ENCODE data around the gene MBTPS1.

DNA sequence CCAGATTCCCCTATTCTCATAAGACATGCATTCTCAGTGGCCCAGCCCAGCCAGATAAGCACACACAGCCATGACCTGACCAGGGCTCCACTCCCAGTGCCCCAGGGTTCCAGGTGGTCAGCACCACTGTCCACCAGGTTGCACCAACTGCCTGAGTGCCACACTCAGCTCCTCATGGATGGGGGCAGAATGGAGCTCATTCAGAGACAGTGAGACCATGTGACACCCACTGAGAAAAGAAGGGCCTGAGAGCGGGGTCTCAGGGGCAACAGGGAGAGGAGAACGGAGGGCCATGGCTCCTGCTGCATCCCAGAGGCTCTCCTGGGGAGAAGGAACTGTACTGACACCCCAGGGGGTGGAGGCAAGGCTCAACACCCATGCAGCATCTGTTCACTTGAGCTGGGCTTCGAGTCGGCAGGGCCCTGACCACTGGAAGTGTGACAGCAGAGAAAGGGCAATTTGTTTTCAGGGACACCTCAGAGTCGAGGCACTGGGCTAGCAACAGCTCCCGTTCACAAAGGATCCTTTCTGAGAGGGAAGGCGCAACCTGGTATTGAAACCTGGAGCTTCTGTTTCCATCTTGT lies 55.4 kb downstream of the MBTPS1 start:
- TF ChIP-seq POLR2AphosphoS5 (IDR thresholded peaks at IDR 0.05), result no peak
- TF ChIP-seq, protein P1, sequence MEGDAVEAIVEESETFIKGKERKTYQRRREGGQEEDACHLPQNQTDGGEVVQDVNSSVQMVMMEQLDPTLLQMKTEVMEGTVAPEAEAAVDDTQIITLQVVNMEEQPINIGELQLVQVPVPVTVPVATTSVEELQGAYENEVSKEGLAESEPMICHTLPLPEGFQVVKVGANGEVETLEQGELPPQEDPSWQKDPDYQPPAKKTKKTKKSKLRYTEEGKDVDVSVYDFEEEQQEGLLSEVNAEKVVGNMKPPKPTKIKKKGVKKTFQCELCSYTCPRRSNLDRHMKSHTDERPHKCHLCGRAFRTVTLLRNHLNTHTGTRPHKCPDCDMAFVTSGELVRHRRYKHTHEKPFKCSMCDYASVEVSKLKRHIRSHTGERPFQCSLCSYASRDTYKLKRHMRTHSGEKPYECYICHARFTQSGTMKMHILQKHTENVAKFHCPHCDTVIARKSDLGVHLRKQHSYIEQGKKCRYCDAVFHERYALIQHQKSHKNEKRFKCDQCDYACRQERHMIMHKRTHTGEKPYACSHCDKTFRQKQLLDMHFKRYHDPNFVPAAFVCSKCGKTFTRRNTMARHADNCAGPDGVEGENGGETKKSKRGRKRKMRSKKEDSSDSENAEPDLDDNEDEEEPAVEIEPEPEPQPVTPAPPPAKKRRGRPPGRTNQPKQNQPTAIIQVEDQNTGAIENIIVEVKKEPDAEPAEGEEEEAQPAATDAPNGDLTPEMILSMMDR (IDR thresholded peaks at IDR 0.05; ENCODE audit: poor library complexity, severe bottlenecking), result no peak
- no peak for TF ChIP-seq EZH2 (IDR thresholded peaks at IDR 0.05; ENCODE audit: borderline replicate concordance, insufficient read depth, low read length, poor library complexity, severe bottlenecking)
- no peak for TF ChIP-seq TAF1 (IDR thresholded peaks at IDR 0.05; ENCODE audit: low read depth)
- no peak for TF ChIP-seq SMC3 (conservative IDR thresholded peaks at IDR 0.05; ENCODE audit: poor library complexity)
- TF ChIP-seq RAD21 (conservative IDR thresholded peaks at IDR 0.05), result no peak

Measured in neural cell (in vitro differentiated cells).